Caco-2 (cell line): ENCODE measurements around the gene GASK1A. TPM values are rescaled to one million over a fixed set of nuclear protein-coding genes. Genes with fewer than 3 reads are reported as not detected.

Source experiments
- BruUV-seq: library from RNA; stranded (reverse); fragments of 400-500 nt; replicated peaks from 2 replicates; lab custom pipeline; 2021; lab: Mats Ljungman, UMichigan
- CTCF ChIA-PET: fragments of 300-600 bp; sonication (Branson Sonifier 250); formaldehyde crosslinking; loops from one replicate; lab custom pipeline; 2022; ENCODE audit warnings: antibody characterized with exemption; lab: Charles Lee
- POLR2A ChIA-PET: fragments of 300-600 bp; sonication (Branson Sonifier 250); formaldehyde crosslinking; loops from one replicate; lab custom pipeline; 2022; ENCODE audit warnings: antibody characterized with exemption; lab: Charles Lee
- DNase-seq, 2 experiments: peaks; one replicate each; pipeline versions ENCODE4 v3.0.0 to v3.0.0-alpha.2; 2020 to 2022
- H3K27me3 ChIP-seq: replicated peaks from 2 replicates; pipeline ENCODE4 v1.6.0; 2011; ENCODE audit warnings: low read length; ENCODE audit not compliant: control insufficient read depth, insufficient read depth
- H3K36me3 ChIP-seq: 2 replicates; pipeline ENCODE4 v1.5.1; 2011; ENCODE audit warnings: low read length; ENCODE audit not compliant: control insufficient read depth, insufficient read depth
- H3K4me1 ChIP-seq: fragments of 250-450 bp; sonication (Bioruptor Pico); 2 replicates; pipeline ENCODE4 v1.5.1; 2020; ENCODE audit warnings: mild to moderate bottlenecking
- H3K4me3 ChIP-seq: 2 replicates; pipeline ENCODE4 v1.5.1; 2011; ENCODE audit warnings: low read depth, mild to moderate bottlenecking, control low read depth, low read length
- H3K9me3 ChIP-seq: fragments of 250-450 bp; sonication (Bioruptor Pico); 2 replicates; pipeline ENCODE4 v1.5.1; 2020; ENCODE audit warnings: mild to moderate bottlenecking, moderate library complexity
- H3K27ac Mint-ChIP-seq: one replicate; pipeline ENCODE4 v1.8.0; 2022; ENCODE audit warnings: mixed read lengths; ENCODE audit not compliant: unreplicated experiment
- H3K27me3 Mint-ChIP-seq: one replicate; pipeline ENCODE4 v1.8.0; 2022; ENCODE audit warnings: mixed read lengths; ENCODE audit not compliant: insufficient read depth, unreplicated experiment
- H3K36me3 Mint-ChIP-seq: one replicate; pipeline ENCODE4 v1.8.0; 2022; ENCODE audit warnings: mild to moderate bottlenecking, mixed read lengths; ENCODE audit not compliant: insufficient read depth, unreplicated experiment
- H3K4me1 Mint-ChIP-seq: one replicate; pipeline ENCODE4 v1.8.0; 2022; ENCODE audit warnings: low read depth, mixed read lengths; ENCODE audit not compliant: unreplicated experiment
- H3K4me3 Mint-ChIP-seq: one replicate; pipeline ENCODE4 v1.8.0; 2022; ENCODE audit warnings: mild to moderate bottlenecking, moderate library complexity, mixed read lengths; ENCODE audit not compliant: unreplicated experiment
- H3K9me3 Mint-ChIP-seq: one replicate; pipeline ENCODE4 v1.8.0; 2022; ENCODE audit warnings: mixed read lengths; ENCODE audit not compliant: unreplicated experiment
- CTCF ChIP-seq, 2 experiments: fragments of 200-600 bp in 1 of 2; IDR thresholded peaks; 1 replicate in 1 of 2; 2 replicates in 1 of 2; pipeline versions ENCODE4 v1.5.1 to v1.8.0; 2011 to 2022; ENCODE audit warnings: antibody characterized with exemption in 1 of 2, control low read depth in 1 of 2, inconsistent platforms in 1 of 2, low read depth in 1 of 2, low read length in 1 of 2, mild to moderate bottlenecking in 1 of 2, moderate library complexity in 1 of 2; ENCODE audit not compliant: insufficient read depth in 1 of 2, severe bottlenecking in 1 of 2, unreplicated experiment in 1 of 2
- intact Hi-C: fragments of 100-400 bp; cut with micrococcal nuclease; formaldehyde crosslinking; loops from one replicate; pipeline ENCODE4 v1.10.0; 2022; ENCODE audit not compliant: unreplicated experiment
- total RNA-seq: library from RNA; stranded (reverse); gene quantifications from 2 replicates; pipeline ENCODE4 v1.2.3, GENCODE V29; 2022

The GASK1A gene
- total RNA-seq, 1 experiment from 2014 or later: 0.16 TPM

DNA sequence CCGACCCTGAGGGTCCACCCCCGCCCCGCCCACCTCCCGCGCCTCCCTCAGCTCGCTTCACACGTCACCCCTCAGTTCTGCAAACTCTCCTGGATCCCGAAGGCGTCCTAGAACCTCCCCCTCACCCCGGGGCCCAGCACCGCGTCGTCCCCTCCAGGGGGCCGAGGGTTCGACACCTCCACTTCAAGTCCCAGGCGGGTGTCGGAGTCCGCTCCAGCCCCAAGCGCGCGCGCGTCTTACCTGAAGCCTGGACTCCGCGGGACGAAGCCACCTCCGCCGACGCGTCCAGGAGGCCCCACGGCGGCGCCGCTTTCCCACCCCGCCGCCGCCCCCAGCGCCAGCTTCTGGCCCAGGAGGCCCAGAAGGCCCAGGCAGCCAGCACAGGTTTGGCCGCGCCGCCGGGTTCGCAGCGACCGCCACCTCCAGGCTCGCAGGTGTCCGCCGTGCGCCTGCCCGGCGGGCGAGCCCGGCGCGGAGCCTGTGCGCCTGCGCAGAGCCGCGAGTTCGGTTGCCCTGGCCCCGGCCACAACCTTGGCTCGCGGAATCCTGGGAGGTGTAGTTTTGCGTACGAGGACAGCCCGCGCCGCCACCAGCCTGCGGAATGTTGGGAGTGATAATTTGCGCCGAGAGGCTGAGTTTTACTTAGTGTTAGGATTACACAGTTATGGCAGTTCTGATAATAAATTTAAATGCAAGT lies 126.6 kb downstream of the GASK1A start, which contains the start of gene POMGNT2:
Gene POMGNT2 (minus strand): TSS at position 484 of the 697 bp plus-strand sequence. CDS start 24,648 bp downstream, outside the sequence.
- intact Hi-C loops: no loop called here
- H3K4me1 Mint-ChIP-seq: no peaks in the 10 kb centered on the region
- Histone ChIP-seq H3K9me3 (no peaks in the 10 kb centered on the region), H3K4me3 (peak within 1 kb of the TSS; percentile 86), H3K36me3 (no peaks in the 10 kb centered on the region), H3K27me3 (no peaks in the 10 kb centered on the region), H3K4me1 (0 out of 2 replicates have a peak, but pooled peaks cover 4% of the 10 kb centered on the region)
- no peak for TF ChIP-seq CTCF (IDR thresholded peaks at IDR 0.05; ENCODE audit: insufficient read depth in 1 of 2, low read depth in 1 of 2, low read length in 1 of 2, severe bottlenecking in 1 of 2, unreplicated experiment in 1 of 2)
- POLR2A ChIA-PET: no interaction called here
- BruUV-seq: no TSS peak
- no peaks in the 10 kb centered on the region for H3K36me3 Mint-ChIP-seq
- H3K27ac Mint-ChIP-seq: no peak within 1 kb of the TSS
- H3K9me3 Mint-ChIP-seq: no peaks in the 10 kb centered on the region
- peak; percentile 88 to 93 for DNase-seq
- peak within 1 kb of the TSS; percentile 72 for H3K4me3 Mint-ChIP-seq
- CTCF ChIA-PET: no interaction called here
- peaks cover 5% of the 10 kb centered on the region for H3K27me3 Mint-ChIP-seq

DNA sequence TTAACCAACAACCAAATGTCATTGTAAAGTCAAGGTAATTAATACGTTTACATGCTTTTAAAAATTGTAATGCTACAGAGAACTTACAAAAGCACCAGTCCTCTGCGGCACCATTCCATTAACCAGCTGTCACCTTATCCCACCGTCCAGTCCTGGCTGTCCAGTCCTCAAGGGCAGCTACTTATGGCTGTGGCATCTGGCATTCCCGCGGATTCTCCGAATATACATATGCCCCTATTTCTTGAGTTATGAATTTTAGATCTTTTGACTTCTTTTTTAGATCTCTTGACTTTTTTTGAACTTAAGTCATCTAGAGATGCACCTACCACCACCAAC lies 127.2 kb downstream of the GASK1A start:
- no peak for TF ChIP-seq CTCF (IDR thresholded peaks at IDR 0.05; ENCODE audit: insufficient read depth in 1 of 2, low read depth in 1 of 2, low read length in 1 of 2, severe bottlenecking in 1 of 2, unreplicated experiment in 1 of 2)
- Mint-ChIP-seq H3K4me1 (no peaks in the 10 kb centered on the region), H3K36me3 (no peaks in the 10 kb centered on the region), H3K27ac (no peak overlapping the region), H3K4me3 (peak overlapping the region; percentile 72), H3K9me3 (no peaks in the 10 kb centered on the region), H3K27me3 (peaks cover 5% of the 10 kb centered on the region)
- Histone ChIP-seq H3K36me3 (no peaks in the 10 kb centered on the region), H3K27me3 (no peaks in the 10 kb centered on the region), H3K4me3 (peak overlapping the region; percentile 27), H3K9me3 (no peaks in the 10 kb centered on the region), H3K4me1 (0 out of 2 replicates have a peak, but pooled peaks cover 4% of the 10 kb centered on the region)
- CTCF ChIA-PET: no interaction called here
- DNase-seq: no peak
- POLR2A ChIA-PET: no interaction called here
- BruUV-seq: no TSS peak
- intact Hi-C loops: no loop called here

Other genes starting within 250 kb of the GASK1A start
- gene CCDC13, start 206.1 kb upstream of the GASK1A start, total RNA-seq: 0.82 and 1.4 TPM in 2 replicates
- 108 and 112 TPM in 2 replicates for gene HIGD1A, start 174.8 kb upstream of the GASK1A start, total RNA-seq
- 3.5 and 4.1 TPM in 2 replicates for gene ACKR2, start 169.9 kb upstream of the GASK1A start, total RNA-seq
- not detected in 2 replicates for gene CYP8B1, start 103.4 kb upstream of the GASK1A start, total RNA-seq
- 10.3 and 13.4 TPM in 2 replicates for gene ZNF662, start 73.2 kb upstream of the GASK1A start, total RNA-seq
- 9.1 and 10.1 TPM in 2 replicates for gene POMGNT2, start 126.8 kb downstream of the GASK1A start, total RNA-seq